Panc1 (cell line): ENCODE data around the gene LTB4R. TPM values are rescaled to one million over a fixed set of nuclear protein-coding genes. Genes with fewer than 3 reads are reported as not detected.

Source experiments
- ATAC-seq: fragments of 200-7000 bp; cut with Tn5 transposase; 2 replicates; pipeline ENCODE4 v1.9.1; 2020; ENCODE audit warnings: mild to moderate bottlenecking, moderate library complexity
- BruUV-seq: library from RNA; stranded (reverse); fragments of 400-500 nt; replicated peaks from 2 replicates; lab custom pipeline; 2021; lab: Mats Ljungman, UMichigan
- CTCF ChIA-PET: fragments of 300-600 bp; sonication (Branson Sonifier 250); formaldehyde crosslinking; loops from one replicate; lab custom pipeline; 2022; ENCODE audit warnings: antibody characterized with exemption; lab: Charles Lee
- POLR2A ChIA-PET: fragments of 300-600 bp; sonication (Branson Sonifier 250); formaldehyde crosslinking; loops from one replicate; lab custom pipeline; 2022; ENCODE audit warnings: antibody characterized with exemption; lab: Charles Lee
- DNase-seq: peaks from one replicate; pipeline ENCODE4 v3.0.0-alpha.2; 2010; ENCODE audit warnings: low read depth, low spot score
- H3K27ac ChIP-seq: 2 replicates; pipeline ENCODE4 v1.5.1; 2011; ENCODE audit warnings: mild to moderate bottlenecking, low read length, inconsistent platforms
- H3K27me3 ChIP-seq: fragments of 200-500 bp; sonication (Bioruptor generic); 2 replicates; pipeline ENCODE4 v1.6.0; 2014; ENCODE audit warnings: low read length, inconsistent platforms; ENCODE audit not compliant: control insufficient read depth, insufficient read depth
- H3K36me3 ChIP-seq: fragments of 200-500 bp; sonication (Bioruptor generic); 2 replicates; pipeline ENCODE4 v1.5.1; 2014; ENCODE audit warnings: inconsistent platforms, mild to moderate bottlenecking, low read length, moderate library complexity; ENCODE audit not compliant: control insufficient read depth, insufficient read depth
- H3K4me1 ChIP-seq: 2 replicates; pipeline ENCODE4 v1.5.1; 2011; ENCODE audit warnings: inconsistent platforms, mild to moderate bottlenecking, low read length, moderate library complexity; ENCODE audit not compliant: control insufficient read depth, insufficient read depth
- H3K4me3 ChIP-seq, 2 experiments: 2 replicates each; pipeline ENCODE4 v1.5.1; 2011 to 2012; ENCODE audit warnings: low read depth in 2 of 2, low read length in 2 of 2, mild to moderate bottlenecking in 2 of 2, inconsistent platforms in 1 of 2, moderate library complexity in 1 of 2
- H3K9me3 ChIP-seq: fragments of 200-500 bp; sonication (Bioruptor generic); 2 replicates; pipeline ENCODE4 v1.5.1; 2014; ENCODE audit warnings: low read depth, mild to moderate bottlenecking, inconsistent platforms, low read length, moderate library complexity; ENCODE audit not compliant: control insufficient read depth, insufficient read depth
- CTCF ChIP-seq: fragments of 450-650 bp; IDR thresholded peaks from 2 replicates; pipeline ENCODE4 v1.5.1; 2017; ENCODE audit warnings: mild to moderate bottlenecking
- POLR2AphosphoS5 ChIP-seq: IDR thresholded peaks from 2 replicates; pipeline ENCODE4 v1.6.1; 2012; ENCODE audit warnings: mild to moderate bottlenecking, low read depth, low read length, moderate library complexity
- REST ChIP-seq, 2 experiments: IDR thresholded peaks; 2 replicates each; pipeline ENCODE4 v1.6.1; 2011 to 2012; ENCODE audit warnings: low read depth in 2 of 2, control low read depth in 1 of 2, low read length in 1 of 2, mild to moderate bottlenecking in 1 of 2, moderate library complexity in 1 of 2; ENCODE audit not compliant: insufficient read depth in 1 of 2
- SIN3A ChIP-seq: IDR thresholded peaks from 2 replicates; pipeline ENCODE4 v1.6.1; 2012; ENCODE audit warnings: low read depth, mild to moderate bottlenecking, low read length, moderate library complexity, borderline replicate concordance; ENCODE audit not compliant: insufficient read depth
- TCF7L2 ChIP-seq: IDR thresholded peaks from 2 replicates; pipeline ENCODE4 v1.6.1; 2011; ENCODE audit warnings: mild to moderate bottlenecking, low read depth, low read length, inconsistent platforms
- in situ Hi-C: cut with HindIII; loops from 2 replicates; pipeline ENCODE4 v1.10.0; 2016; ENCODE audit warnings: low sequenced_read_pairs, low pct_unique_long_range_greater_than_20kb
- intact Hi-C: fragments of 100-400 bp; cut with micrococcal nuclease; formaldehyde crosslinking; loops from one replicate; pipeline ENCODE4 v1.10.0; 2022; ENCODE audit not compliant: unreplicated experiment
- total RNA-seq: library from RNA; stranded (reverse); gene quantifications from one replicate; pipeline ENCODE4 v1.2.1, GENCODE V29; 2021; ENCODE audit not compliant: unreplicated experiment

Gene LTB4R
- total RNA-seq, 1 experiment from 2014 or later, result 4.8 TPM

- no peaks in the 10 kb centered on the region for H3K9me3 ChIP-seq
- H3K36me3 ChIP-seq, result no peaks in the 10 kb centered on the region; the same call in 1 of the 2 replicates
- intact Hi-C loops, result no loop called here
- in situ Hi-C loops, result no loop called here
- CTCF ChIA-PET, result no interaction called here
- H3K27ac ChIP-seq, result no peak overlapping the region
- H3K27me3 ChIP-seq, result no peaks in the 10 kb centered on the region
- DNase-seq (no peak), ATAC-seq (no peak)
- no peak overlapping the region for H3K4me3 ChIP-seq
- POLR2A ChIA-PET, result no interaction called here
- TF ChIP-seq SIN3A (no peak), CTCF (no peak), REST (IDR thresholded peaks at IDR 0.05; ENCODE audit: insufficient read depth in 1 of 2, low read depth in 2 of 2, low read length in 1 of 2) (no peak), TCF7L2 (no peak)
- H3K4me1 ChIP-seq, result peaks cover 3% of the 10 kb centered on the region; the same call in 1 of the 2 replicates
- no TSS peak for BruUV-seq
Observed at GRCh38 chr14:24362241-24362960, 51.1 kb downstream of the LTB4R start.

- no peaks in the 10 kb centered on the region for H3K27me3 ChIP-seq
- ChIA-PET POLR2A (no interaction called here), CTCF (interaction anchor here (0.7 kb wide), 1 partner anchor 78 kb away, joined by 7 read pairs; no protein-coding TSS in a partner anchor)
- no TSS peak for BruUV-seq
- ATAC-seq, result no peak
- TF ChIP-seq SIN3A, result no peak
- no peak for TF ChIP-seq REST (IDR thresholded peaks at IDR 0.05; ENCODE audit: insufficient read depth in 1 of 2, low read depth in 2 of 2, low read length in 1 of 2)
- no peak for TF ChIP-seq CTCF
- TF ChIP-seq TCF7L2, result no peak
- TF ChIP-seq POLR2AphosphoS5, result no peak
- no peak overlapping the region for H3K27ac ChIP-seq
- intact Hi-C loops, result loop anchor here (1.0 kb wide), 1 partner anchor 49 kb away; no protein-coding TSS in a partner anchor
- DNase-seq, result no peak
- H3K4me3 ChIP-seq, result no peak overlapping the region
- peaks cover 6% of the 10 kb centered on the region for H3K4me1 ChIP-seq
- no peaks in the 10 kb centered on the region; the same call in 1 of the 2 replicates for H3K36me3 ChIP-seq
- no peaks in the 10 kb centered on the region for H3K9me3 ChIP-seq
- in situ Hi-C loops, result no loop called here
Observed at GRCh38 chr14:24363401-24363800, 52.1 kb downstream of the LTB4R start.
